HG03571 (cell line): ENCODE results near the gene ZBBX.

Experiments
- ATAC-seq: cut with Tn5 transposase; IDR thresholded peaks from one replicate; pipeline ENCODE4 v1.9.1; 2021; ENCODE audit not compliant: unreplicated experiment

Gene ZBBX

DNA sequence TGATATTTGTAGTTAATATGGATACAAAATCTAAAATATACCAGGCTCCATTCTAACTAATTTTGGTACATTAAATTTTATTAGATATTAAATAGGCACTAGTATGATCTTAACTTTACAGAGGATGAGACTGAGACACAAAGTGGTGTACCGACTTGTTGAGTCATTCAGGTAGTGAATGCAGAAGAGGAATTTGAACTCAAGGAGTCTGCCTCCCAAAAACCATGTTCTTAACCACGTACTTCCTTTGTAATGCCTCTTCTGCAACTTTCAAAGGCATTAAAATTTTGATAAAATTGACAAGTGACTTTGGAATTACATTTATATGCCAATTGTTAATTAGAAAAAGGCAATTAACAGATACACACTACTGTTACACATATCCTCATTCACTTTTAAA is 61.8 kb downstream of the ZBBX start:
- ATAC-seq, result no peak

- ATAC-seq, result no peak
Measured at GRCh38 chr3:167306319-167306718, 73.8 kb downstream of the ZBBX start.

DNA sequence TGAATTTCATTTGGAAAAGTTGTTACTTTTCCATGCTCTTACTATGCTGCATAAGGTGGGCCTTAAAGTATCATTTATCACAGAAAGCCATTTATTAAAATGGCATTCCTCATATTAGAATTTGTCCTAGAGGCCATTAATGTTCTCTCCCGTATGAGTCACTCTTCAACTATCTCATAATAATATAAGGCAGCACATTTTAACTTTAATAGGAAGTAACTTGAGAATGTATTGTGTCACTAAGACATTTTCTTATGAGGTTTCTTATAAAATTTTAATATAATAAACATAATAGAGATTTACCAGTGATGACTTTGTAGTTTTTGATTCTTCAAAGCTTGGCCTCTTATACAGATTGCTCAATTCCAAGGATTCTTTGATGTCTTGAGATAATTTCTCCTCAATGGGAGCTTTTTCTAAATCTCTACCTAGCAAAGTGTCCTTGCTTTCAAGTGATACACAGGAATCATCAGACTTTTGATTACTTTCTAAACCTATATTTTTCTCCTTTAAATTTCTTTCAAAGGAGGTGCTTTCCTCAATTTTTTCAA is 74.7 kb downstream of the ZBBX start:
- no peak for ATAC-seq

DNA sequence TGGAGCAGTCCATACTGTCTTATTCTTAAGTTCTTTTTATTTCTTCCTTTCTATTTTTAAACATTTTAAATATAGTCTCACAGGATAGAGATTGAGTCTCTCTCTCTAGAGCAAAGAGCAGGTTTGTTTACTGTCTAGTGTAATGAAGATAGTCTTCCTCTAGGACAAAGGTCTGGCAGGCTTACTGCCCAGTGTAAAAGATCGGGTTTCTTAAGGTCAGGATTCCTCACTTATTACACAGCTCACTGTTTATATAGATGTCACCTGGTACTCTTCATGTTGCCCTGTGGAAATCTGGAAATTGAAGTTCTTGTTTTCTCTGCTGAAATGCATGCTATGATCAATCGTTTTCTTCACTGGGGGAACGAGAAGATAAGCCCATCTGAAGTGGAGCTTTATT is 76.0 kb downstream of the ZBBX start:
- ATAC-seq, result no peak

DNA sequence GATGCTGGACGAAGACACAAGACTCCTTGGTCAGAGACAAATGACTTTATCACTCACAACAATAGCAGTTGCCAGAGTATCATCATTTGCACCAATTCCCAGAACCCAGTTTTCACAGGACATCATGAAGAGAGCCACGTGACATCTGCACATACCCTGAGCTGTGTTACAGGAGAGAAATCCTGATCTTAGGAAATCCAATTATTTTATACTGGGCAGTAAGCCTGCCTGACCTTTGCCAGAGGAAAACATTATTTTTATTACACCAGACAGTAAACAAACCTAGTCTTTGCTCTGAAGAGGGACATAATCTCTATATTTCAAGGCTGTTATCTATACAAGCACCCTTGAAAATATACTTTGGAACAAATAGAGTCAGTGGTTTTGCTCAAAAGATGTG is 77.4 kb downstream of the ZBBX start:
- ATAC-seq, result no peak

DNA sequence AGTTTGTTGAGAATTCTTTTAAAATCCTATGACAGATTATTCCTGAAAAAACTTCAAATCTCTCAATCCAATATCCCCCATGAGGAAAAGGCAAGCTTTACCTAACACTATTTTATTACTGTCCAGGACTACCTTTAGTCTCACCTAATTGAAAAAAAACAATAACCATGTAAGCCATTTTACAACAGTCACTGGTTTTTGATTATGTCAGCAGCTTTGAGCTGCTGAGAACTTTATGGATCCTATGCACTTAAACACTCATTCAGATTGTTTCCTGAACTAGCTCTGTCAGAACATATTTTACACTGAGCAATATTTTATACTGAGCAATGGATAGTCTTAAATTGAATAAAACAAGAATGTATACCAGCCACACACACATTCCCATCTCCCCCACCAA is 79.9 kb downstream of the ZBBX start:
- ATAC-seq, result no peak

GRCh38 chr3:167289435-167289834 is 90.7 kb downstream of the ZBBX start:
- no peak for ATAC-seq

DNA sequence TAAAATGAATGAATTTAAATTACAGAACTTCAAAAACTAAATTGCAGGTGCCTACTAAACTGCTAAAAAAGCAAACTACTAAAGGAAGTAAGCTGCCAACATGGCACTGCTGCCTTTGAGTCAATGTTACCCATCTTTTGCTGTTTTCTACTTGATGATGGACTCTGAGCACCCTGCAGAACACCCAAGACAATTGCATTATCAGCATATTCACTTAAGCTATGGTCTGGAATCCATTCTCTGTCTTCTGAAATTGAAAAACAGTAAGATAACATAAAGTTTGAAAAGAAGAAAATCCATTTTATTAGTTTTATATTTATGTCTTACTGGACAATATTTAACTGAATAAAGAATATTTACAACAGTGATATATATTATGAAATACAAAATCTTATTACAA is 91.4 kb downstream of the ZBBX start:
- ATAC-seq, result no peak

GRCh38 chr3:167287308-167287707 is 92.8 kb downstream of the ZBBX start:
- ATAC-seq, result no peak

DNA sequence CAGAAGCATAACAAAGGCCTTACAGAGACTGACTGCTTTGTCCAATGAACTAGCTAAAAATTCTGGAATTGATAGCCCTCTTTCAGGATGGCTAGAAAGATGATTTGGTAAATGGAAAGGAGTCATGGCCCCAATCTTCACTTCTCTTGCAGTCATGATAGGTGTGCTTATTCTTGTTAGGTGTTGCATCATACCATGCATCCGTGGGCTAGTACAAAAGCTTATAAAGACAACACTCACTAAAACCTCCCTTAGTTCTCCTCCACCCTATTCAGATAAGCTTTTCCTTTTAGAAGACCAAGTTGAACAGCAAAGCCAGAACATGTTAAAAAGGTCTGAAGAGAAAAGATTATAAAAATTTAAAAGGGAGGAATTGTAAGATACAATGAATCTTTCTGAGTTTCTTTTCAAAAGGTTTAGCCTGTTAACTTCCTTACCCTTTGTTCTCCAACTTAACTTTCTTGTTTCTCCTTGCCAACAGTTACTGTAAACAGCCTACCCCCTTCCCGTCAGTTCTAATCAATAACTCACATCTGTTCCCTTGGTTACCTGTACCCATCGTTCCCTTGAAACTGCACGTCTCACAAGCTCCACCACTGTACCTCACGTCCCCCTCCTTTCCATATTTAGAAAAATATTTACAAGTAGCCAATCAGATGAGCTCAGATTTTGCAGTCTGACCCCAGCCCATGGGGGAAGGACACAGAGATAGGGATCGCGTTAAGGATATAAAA is 105.8 kb downstream of the ZBBX start:
- no peak for ATAC-seq

DNA sequence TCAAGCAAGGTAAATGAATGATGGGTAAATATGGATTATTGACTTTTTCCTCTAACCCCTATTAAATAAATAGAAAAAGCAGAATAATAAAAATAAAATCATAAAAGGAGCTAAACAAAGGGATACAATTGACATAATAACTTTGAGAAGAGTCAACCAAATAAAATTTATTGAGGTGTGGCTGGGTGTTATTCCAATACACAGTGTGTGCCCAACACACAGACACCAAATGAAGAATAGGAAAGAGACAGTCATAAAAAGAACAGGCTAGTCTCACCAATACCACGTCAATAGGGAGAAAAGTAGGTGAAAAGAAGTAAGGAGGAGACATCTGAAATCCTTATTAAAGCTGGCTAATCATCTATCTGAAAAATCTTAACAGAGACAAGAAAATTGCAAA is 127.1 kb downstream of the ZBBX start:
- no peak for ATAC-seq

GRCh38 chr3:167251678-167252077 is 128.4 kb downstream of the ZBBX start:
- no peak for ATAC-seq

- ATAC-seq, result no peak
Measured at GRCh38 chr3:167246252-167246651, 133.8 kb downstream of the ZBBX start.

DNA sequence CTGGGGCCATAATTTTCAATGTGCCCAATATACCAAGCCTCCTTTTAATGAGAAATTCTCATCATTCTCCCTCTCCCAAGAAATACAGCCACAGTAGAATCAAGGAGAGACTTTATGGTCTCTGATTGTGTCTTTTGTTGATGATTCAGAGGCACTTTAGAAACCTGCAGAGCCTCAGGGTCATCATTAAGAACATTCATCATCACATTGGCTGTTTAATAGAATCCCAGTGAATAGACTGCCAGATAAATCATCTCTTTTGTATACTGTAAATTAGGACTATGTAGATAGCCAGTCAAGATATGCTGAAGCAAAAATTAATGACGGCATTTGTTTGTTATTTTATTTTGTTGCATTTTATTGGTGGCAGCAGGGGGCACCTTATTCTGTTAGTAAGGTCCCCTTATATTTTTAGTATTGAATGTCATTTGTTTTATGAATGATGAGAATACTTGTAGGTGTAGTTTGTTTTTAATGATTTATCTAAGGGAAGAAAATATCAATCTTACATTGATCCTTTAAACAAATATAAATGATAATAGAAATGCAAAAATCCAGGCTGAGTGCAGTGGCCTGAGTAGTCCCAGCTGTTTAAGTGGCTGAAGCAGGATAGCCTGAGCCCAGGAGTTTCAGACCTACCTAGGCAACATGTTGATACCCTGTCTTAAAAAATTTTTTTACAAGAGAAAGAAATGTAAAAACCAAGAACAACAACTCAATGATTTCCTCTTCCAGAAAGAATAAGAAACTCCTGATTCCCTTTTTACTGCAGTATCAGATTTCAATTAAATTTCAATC is 138.8 kb downstream of the ZBBX start:
- ATAC-seq, result no peak

DNA sequence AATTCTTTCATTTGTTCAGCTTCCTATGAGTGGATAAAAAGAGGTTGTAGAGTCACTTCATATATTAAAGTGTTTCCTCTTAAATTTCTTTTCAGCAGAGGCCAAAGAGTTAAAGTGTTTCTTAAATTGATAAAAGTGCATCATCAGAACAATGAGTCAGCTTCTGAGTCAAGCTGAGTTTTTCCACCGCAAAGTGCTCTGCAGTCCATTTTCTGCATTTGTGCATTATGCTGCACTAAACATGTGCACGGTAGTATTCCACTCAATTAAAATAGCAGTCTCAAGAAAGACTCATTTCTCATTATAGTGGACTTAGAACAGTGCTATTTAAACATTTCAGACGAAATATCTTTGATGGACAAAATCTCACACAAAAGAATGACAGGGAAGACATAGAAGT is 152.0 kb downstream of the ZBBX start:
- ATAC-seq, result no peak

GRCh38 chr3:167225821-167226220 is 154.3 kb downstream of the ZBBX start:
- no peak for ATAC-seq

GRCh38 chr3:167209011-167209410 is 171.1 kb downstream of the ZBBX start:
- ATAC-seq, result no peak

DNA sequence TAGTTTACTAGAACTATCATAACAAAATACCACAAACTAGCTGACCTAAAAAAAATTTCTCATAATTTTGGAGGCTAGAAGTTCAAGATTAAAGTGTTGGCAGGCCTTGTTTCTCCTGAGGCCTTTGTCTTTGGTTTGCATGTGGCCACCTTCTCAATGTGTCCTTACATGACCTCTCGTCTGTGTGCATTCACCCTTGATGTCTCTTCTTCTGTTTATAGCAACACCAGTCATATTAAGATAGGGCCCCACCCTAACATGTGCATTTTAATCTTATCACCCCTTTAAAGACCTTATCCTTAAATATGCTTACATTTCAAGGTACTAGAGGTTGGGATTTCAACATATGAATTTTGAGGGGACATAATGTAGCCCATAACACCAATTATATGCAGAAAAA is 177.0 kb downstream of the ZBBX start:
- ATAC-seq, result no peak

DNA sequence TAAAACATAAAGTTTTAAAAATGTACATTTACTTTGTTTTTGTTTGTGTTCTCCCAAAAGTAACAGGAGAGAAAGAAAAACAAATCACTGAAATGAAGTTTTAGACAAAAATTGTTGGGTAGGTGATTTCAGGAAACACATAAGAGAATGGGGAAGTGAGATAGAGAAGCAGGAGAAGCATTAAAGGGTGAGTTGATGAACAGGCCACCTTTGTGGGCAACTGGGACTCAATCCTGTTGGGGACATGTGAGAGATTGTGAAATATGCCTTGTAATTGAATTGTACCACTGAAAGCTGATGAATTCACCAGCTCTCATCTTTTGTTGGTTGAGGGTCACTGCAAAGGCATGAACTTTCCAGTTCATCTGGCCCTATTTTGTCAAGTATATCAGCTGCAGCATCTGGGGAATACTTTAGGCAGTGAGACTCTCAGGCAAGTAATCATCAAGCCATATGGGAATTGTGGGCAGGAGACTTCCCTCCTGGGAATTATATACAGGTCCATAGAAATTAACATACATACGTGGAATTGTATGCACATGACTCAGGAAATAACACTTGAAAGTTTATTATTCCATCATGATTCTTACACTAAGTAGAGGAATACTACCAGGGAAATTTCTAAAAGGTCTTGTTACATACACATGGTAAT is 181.0 kb downstream of the ZBBX start:
- ATAC-seq, result no peak
